ENCODE measurements around the gene ZNF638.

Gene ZNF638

GRCh38 chr2:71482055-71482454 lies 150.5 kb downstream of the ZNF638 start:
- no peak for DNase-seq
- TF ChIP-seq CTCF (IDR thresholded peaks at IDR 0.05; ENCODE audit: low read depth, low read length) = no peak
- H3K27me3 ChIP-seq = no peaks in the 10 kb centered on the region
- H3K36me3 ChIP-seq = no peaks in the 10 kb centered on the region
- no peaks in the 10 kb centered on the region for H3K4me1 ChIP-seq
- no peak overlapping the region for H3K4me3 ChIP-seq (ENCODE audit: low read depth, low read length)
- no peaks in the 10 kb centered on the region for H3K9me3 ChIP-seq

- Histone ChIP-seq H3K4me3 (ENCODE audit: low read depth, low read length) (no peak overlapping the region), H3K9me3 (no peaks in the 10 kb centered on the region), H3K27me3 (no peaks in the 10 kb centered on the region), H3K36me3 (no peaks in the 10 kb centered on the region), H3K4me1 (no peaks in the 10 kb centered on the region)
- no peak for DNase-seq
- TF ChIP-seq CTCF (IDR thresholded peaks at IDR 0.05; ENCODE audit: low read depth, low read length) = no peak
Measured at GRCh38 chr2:71483246-71483645, 151.7 kb downstream of the ZNF638 start.

- H3K9me3 ChIP-seq = no peaks in the 10 kb centered on the region
- H3K4me3 ChIP-seq (ENCODE audit: low read depth, low read length) = no peak overlapping the region
- TF ChIP-seq CTCF (IDR thresholded peaks at IDR 0.05; ENCODE audit: low read depth, low read length) = no peak
- no peak for DNase-seq
- H3K36me3 ChIP-seq = no peaks in the 10 kb centered on the region
- H3K27me3 ChIP-seq = no peaks in the 10 kb centered on the region
- H3K4me1 ChIP-seq = no peaks in the 10 kb centered on the region
Measured at GRCh38 chr2:71484354-71484753, 152.8 kb downstream of the ZNF638 start.

All from BE2C (cell line).